GM21447 (cell line): ENCODE results near the gene KANSL3.
"Not testable (repeated sequence)": the region's sequence is repeated elsewhere in the genome, so short reads cannot be mapped to it uniquely, and the experiment has no call there.

Experiments
- ATAC-seq: cut with Tn5 transposase; IDR thresholded peaks from one replicate; pipeline ENCODE4 v1.9.1; 2021; ENCODE audit not compliant: unreplicated experiment

Gene KANSL3

DNA sequence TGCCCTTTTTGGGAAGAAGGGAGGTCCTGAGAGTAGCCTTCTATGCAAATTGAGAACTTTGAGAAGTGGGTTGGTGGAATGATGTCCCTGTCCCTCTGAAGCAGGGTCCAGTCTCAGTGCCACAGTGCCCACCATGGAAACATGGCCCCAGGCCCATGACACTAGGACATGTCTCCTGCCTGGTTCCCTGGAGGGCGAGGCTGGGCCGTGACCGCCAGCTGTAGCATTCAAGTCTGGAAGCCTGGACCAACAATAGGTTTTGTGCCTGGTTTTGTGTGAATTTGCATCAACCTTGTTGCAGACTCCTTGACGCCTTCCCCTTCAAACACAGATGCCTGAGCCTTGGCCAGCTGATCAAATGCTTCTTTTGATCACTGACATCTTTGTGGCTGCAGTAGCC lies 74.1 kb downstream of the KANSL3 start:
- ATAC-seq = no peak

DNA sequence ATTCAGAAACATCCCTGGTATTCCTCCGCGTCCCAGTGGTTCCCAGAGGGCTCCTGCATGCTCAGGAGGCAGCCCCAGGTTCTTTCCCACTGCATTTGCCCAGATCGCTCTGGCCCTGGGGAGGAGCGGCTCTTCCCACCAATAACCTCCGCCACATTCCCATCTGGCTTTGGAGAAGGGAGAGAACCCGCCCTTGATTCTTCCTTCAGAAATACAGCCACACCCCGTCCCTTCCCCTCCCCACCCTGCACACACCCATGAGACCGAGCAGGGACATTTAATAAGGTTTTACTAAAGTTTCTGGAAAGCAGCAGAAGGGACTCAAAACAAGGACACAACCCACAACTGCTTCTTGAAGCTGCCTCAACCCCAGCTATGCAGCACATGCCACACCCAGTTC lies 79.6 kb downstream of the KANSL3 start:
- ATAC-seq = no peak

DNA sequence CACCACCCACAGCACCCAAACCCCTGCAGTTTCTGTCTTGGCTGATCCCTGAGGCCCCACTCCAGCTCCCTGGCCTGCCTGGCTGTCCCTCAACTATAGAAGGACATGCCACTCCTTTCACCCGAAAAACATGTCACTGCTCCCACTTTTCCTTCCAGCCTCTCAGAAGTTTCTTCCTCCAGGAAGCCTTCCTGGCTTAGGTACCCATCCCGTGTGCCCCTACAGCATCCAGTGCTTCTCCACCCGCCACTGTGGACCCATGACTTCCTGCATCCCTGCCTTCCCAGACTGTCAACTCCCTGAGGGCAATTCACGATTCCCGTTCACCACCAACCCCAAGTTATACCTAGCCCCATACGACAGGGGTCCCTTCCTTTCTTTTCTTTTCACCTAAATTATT lies 80.1 kb downstream of the KANSL3 start:
- no peak for ATAC-seq

DNA sequence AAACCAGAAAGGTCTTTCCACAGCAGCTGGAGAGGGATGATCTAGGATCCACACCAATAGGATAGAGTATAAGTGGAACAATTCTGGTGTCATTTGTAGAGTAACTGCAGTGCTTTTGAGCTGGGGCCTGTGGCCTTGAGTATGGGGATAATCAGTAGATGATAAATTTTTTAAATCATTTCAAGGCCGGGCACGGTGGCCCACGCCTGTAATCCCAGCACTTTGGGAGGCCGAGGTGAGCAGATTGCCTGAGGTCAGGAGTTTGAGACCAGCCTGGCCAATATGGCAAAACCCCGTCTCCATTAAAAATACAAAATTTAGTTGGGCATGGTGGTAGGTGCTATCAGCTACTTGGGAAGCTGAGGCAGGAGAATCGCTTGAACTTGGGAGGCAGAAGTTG lies 80.7 kb downstream of the KANSL3 start:
- ATAC-seq = not testable (repeated sequence)

DNA sequence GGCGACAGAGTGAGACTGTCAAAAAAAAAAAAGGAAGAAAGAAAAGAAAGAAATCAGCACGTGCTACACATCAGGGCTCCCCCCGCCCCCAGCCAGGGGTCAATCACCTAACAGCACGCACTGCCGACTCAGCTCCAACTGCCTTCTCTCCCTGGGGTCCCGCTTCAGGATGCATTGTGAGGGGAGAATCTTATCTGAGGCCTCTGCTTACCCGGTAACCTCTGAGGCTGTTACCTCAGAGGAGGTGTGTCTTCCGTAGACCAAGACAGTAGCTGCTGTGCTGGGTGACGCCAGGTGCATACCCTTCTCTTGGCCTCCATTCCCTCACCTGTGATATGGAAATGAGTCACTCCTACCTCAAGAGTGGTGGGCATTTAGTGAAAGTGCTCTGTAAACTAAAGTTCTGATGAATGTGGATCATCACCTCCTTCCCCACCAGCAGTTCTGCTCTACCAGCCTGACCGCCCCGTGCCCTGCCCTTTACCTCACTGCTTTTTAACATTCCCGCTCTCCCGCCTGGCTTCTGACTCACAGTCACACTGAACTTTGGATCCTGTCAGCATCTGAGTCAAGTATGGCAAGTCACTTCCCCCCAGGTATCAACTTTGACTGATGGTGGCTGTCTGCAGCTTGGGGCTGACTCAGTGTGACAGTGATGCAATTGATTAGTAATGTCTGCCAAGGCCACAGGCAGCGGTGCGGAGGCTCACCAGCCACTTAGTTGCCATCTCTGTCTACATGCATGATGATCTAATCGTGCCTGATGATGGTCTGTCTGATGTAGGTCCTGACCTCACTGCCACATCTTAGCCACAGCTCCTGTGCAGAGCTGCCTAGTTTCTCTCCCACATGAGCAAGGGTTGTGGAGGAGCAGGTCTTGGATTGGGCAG lies 81.4 kb downstream of the KANSL3 start:
- no peak for ATAC-seq

DNA sequence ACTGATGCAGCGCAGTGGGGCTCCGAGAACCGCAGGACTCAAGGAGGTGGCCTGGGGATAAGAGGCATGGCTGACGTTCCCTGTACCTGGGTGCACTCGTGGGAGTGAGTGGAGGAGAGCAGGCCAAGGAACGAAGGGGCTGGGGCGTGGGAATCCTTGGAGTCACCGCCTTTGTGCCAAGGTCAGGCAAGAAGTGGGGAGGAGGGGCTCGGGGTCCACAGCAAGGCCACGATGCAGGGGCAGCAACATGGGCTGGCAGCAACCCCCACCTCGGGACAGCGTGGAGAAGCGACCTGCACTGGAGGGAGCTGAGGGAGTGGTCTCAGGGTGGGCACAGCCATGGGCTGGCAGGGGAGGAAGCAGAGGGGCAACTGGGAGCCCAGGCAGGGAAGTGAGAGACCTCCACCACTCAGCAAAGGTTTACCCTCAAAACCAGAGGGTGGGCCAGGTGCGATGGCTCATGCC lies 82.9 kb downstream of the KANSL3 start:
- no peak for ATAC-seq

DNA sequence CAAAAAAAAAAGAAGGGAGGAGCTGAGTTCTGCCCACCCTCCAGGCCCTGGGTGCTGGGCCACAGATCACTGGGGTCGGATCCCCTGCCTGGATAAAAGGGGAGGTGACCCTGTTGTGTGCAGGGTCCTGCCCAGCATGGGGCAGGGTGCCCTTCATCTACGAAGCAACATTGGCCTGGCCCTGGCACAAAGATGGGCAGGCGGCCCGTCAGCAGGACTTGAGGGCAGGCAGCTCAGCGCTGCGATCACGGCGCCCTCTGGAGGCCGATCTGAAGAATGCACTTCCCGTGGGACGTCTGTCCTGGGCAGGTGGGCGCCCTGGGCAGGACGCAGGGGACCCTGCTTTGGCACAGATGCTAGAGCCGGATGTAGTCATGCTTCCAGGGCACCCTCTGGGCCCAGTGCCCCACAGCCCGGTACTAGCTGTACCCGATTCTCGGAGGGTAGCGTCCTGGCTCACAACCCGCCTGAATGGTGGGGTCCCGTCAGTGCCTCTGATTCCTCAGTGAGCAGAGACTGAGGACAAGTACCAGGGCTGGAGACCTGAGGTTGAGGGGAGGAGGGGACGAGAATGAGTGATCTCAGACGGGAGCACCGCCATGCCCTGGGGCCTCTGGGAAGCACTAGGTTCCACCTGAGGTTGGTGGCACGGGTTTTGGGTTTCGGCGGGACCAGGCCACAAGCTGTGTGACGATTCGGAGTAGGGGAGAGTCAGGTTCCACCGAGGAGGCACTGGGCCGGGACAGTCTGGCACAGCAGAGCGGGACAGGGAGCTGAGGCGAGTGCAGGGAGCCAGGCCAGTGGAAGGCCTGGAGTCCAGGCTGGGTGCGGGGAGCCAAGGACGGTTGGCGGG lies 83.6 kb downstream of the KANSL3 start:
- ATAC-seq = no peak

DNA sequence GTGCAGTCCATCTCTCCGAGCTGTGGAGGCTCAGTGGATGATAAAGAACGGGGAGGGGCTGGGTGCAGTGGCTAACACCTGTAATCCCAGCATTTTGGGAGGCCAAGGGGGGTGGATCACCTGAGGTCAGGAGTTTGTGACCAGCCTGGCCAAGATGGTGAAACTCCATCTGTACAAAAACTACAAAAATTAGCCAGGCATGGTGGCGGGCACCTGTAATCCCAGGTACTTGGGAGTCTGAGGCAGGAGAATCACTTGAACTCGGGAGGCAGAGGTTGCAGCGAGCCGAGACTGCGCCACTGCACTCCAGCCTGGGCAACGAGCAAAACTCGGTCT lies 84.2 kb downstream of the KANSL3 start:
- ATAC-seq = not testable (repeated sequence)

DNA sequence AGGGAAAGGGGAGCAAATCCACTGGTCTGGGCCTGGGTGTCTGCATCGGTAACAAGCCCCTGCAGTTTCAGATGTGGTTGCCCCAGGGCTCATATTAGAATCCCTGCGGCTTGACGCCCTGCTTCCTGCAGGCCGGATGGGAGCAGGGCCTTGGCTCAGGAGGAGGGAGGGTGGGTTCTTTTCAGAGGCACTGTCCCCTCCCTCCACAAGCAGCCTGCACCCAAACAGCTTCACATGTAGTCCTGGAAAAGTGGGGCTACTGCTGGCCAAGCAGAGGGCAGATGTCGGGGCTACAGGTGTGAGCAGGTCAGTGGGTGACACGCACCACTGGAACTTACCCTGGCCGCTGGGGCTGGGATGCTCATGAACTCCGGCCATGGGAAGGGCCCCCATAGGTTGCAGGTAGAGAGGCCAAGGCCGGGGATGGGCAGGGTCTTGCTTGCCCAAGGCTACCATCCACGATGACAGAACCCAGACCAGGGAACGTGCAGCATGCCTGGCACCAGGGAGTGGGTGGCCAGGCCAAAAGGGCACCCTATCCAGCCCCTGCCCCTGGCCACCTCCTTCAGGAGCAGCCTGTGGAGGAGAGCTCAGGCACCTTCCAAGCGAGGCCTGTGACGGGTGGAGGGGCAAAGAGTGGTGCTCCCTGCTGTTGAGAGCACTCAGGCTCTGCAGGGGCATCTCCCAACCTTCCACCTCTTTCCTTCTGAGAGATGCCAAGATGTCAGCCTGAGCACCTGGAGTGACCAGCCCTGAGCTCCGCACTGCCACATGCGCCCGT lies 84.7 kb downstream of the KANSL3 start:
- ATAC-seq = no peak

DNA sequence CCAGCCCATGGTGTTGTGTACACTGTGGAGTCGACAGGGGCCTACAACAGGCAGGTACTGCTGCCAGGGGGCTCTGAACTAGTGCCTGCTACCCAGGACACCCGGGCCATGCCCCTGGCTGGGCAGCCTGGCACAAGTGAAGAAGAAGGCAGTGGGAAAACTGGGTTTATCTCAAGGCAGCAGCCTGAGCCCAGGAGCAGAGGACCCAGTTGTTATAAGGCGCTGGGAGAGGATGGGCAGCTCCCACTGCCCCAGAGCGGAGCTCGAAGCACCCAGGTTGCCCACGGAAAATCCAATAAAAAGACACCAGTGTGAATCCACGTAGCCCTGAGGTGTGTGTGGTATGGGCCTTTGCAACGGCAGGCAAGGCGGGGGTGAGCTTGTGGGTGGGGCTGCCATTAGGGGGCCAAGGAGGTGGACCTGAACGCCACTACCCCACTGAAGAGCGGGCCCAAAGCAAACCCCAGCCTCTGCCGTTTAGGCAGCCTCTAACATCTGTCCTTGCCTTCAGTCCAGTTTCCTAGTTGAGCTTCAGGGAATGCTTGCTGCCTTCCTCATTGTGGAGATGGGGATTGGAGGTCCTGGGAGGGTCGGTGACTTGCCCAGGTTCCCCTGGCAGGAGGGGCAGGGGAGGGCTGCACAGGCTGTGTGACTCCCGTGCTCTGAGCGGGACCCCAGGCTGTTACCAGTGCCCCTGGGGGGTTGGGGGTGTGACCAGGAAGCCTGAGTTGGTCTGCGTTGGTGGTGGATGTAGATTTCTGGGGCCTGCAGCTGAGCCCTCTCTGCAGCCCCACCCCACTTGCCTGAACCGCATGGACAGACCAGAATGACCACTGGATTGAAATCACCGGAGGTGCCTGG lies 85.6 kb downstream of the KANSL3 start:
- no peak for ATAC-seq

DNA sequence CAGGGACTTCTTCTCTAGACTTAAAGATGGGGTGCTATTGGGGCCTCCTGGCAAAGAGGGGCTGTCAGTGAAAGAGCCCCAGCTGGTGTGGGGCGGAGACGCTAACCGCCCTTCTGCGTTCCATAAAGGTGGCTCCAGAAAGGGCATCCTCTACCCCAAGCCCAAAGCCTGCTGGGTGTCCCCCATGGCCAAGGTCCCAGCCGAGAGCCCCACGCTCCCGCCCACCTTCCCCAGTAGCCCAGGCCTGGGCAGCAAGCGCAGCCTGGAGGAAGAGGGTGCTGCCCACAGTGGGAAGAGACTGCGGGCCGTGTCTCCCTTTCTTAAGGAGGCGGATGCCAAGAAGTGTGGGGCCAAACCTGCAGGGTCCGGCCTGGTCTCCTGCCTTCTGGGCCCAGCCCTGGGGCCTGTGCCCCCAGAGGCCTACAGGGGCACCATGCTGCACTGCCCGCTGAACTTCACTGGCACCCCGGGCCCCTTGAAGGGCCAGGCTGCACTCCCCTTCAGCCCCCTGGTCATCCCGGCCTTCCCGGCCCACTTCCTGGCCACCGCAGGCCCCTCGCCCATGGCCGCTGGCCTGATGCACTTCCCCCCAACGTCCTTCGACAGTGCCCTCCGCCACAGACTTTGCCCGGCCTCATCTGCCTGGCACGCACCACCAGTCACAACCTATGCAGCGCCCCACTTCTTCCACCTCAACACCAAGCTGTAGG lies 86.4 kb downstream of the KANSL3 start:
- no peak for ATAC-seq

DNA sequence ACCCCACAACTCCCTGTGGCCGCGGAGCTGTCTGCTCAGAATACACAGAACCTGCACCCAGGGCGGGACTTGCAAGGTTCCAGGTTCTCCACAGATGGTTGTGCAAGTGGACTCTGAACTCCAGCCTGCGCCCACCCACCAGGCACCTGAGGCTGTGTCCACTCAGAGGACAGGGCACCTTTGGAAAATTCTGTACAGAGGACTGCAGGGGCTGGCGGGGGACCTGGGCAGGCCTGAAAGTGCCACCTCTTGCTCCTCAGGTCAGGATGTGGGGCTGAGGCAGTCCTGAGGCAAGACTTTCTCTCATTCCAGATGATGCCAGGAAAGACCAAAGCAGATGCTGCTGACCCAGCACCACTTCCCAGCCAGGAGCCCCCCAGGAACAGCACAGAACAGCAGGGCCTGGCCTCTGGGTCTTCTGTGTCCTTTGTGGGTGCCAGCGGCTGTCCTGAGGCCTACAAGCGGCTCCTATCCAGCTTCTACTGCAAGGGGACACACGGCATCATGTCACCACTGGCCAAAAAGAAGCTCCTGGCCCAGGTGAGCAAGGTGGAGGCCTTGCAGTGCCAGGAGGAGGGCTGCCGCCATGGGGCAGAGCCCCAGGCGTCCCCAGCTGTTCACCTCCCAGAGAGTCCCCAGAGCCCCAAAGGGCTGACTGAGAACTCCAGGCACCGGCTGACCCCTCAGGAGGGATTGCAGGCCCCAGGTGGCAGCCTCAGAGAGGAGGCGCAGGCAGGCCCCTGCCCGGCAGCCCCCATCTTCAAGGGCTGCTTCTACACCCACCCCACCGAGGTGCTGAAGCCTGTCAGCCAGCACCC lies 87.1 kb downstream of the KANSL3 start:
- no peak for ATAC-seq

DNA sequence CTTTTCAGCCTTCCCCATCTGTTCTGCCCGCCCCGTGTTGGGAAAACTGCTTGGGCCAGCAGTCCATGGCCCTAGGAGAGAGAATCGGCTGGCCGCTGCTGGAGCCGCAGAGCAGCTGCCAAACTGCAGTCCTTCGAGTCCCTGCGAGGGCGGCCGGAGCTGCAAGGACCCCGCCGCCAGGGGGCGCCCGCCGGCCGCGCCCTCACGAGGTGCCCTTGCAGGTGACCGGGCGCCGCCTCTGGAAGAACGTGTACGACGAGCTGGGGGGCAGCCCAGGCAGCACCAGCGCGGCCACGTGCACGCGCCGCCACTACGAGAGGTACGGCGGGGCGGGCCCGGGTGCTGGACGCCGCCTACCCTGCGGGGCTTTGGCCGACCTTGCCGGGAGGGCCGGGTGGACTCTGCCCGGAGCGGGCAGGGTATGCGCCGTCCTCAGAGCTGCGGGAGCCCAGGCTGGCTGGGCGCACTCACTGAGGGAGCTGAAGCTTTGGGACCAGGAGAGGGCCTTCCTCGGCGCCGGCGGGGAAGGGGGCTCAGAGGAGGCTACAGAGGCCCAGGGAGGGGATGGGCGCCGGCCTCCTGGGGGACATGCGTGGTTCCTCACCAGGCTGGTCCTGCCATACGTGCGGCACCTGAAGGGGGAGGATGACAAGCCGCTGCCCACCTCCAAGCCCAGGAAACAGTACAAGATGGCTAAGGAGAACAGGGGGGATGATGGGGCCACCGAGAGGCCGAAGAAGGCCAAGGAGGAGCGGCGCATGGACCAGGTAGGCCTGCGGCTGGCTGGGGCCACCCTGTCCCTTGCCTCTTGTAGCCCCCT lies 87.9 kb downstream of the KANSL3 start:
- ATAC-seq = no peak

DNA sequence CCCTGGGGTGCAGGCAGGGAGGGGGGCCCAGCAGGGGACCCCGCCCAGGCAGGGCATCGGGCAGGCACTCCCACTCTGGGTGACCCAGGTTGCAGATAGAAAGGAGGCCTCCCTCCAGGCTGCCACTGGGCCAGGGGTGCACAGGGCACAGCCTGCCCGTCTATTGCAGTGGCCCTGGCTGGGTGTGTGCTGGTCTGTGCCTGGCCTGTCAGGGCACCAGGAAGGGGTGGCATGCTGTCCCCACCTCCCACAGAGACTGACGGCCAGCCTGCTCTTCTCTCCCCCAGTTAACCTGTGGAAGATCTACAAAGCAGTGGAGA lies 88.7 kb downstream of the KANSL3 start:
- no peak for ATAC-seq

DNA sequence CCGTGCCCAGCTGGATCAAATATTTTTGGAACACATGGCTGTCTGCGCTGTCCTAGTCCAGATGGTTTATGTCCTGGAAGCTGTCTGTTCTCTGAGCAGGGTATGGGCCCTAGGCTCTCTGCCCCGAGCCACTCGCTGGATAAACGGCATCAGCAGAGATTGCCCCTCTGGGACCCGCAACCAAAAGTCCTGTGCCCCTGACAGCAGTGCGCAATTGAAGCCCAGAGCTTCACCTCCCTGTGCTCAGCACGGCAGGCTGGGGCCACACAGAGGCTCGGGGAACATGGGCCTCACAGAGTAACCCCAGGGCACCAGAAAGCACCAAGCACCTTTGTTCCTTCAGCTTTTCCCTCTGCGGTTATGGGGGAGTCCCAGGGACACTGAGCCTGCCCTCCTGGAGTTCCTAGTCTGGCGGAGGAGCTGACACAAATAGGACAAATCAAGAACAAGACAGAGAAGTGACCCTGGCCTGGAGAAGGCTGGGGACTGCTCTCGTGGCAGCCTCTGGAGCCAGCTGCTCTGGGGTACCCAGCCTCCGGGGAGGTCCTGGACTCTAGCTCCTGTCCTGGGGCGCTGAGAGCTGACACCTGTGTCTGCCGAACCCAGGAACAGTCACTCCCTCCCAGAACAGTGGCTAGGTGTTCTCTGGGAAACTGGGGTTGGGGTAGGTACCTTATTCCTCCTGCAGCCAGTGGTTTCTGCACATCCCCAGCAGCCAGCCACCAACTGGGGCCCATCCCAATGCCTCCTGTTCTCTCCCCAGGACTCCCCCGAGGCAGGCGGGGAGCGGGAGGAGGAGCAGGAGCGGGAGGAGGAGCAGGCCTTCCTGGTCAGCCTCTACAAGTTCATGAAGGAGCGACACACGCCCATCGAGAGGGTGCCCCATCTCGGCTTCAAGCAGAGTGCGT lies 89.3 kb downstream of the KANSL3 start:
- no peak for ATAC-seq

DNA sequence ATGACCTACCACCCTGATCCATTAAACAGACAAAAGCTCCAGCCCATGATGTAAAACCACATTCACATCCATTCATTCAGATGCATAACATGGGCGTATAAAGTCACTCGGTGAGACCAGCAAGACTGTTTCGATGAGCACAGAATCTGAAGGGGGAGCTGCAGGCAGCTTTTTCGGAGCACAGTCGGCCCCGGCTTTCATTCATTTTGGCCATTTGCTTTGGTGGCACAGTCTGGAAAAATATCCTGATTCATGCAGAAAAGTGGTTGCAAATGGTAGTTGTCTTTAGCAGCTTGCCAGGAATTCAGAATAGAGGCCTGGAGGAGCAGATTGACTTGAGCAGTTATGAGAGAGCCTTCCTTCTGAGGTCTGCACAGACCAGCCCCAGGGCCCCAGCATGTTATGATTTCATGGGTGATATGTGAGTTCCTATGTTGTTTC lies 90.4 kb downstream of the KANSL3 start:
- ATAC-seq = no peak

DNA sequence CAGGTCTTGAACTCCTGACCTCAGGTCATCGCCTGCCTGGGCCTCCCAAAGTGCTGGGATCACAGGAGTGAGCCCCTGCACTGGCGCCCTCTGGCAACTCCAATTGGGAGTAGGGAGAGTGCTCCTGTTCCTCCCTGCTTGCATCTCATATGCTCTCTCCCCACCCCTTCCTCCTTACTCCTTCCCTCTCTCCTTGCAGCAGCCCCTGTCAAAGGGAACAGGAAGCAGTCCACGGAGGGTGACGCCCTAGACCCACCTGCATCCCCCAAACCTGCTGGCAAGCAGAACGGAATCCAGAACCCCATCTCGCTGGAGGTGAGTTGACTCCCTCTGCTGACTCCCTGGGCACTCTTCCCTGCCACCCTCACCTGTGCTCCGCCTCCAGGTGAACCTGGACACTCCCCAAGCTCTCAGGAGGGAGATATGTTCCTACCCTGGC lies 90.9 kb downstream of the KANSL3 start:
- ATAC-seq = no peak
